Glutamatergic neuron (in vitro differentiated cells): ENCODE data around the gene FAM124A. TPM values are rescaled to one million over a fixed set of nuclear protein-coding genes. Genes with fewer than 3 reads are reported as not detected.

Experiments used
- DNase-seq: peaks from one replicate; pipeline ENCODE4 v3.0.0; 2022
- H3K27ac Mint-ChIP-seq: one replicate; pipeline ENCODE4 v1.8.0; 2020; ENCODE audit warnings: mild to moderate bottlenecking, mixed read lengths, inconsistent platforms; ENCODE audit not compliant: unreplicated experiment
- H3K27me3 Mint-ChIP-seq: one replicate; pipeline ENCODE4 v1.8.0; 2020; ENCODE audit warnings: mild to moderate bottlenecking, moderate library complexity, mixed read lengths, inconsistent platforms; ENCODE audit not compliant: unreplicated experiment
- H3K36me3 Mint-ChIP-seq: one replicate; pipeline ENCODE4 v1.8.0; 2020; ENCODE audit warnings: mild to moderate bottlenecking, mixed read lengths, inconsistent platforms; ENCODE audit not compliant: unreplicated experiment
- H3K4me1 Mint-ChIP-seq: one replicate; pipeline ENCODE4 v1.8.0; 2020; ENCODE audit warnings: mild to moderate bottlenecking, low read depth, mixed read lengths, inconsistent platforms; ENCODE audit not compliant: unreplicated experiment
- H3K4me3 Mint-ChIP-seq: one replicate; pipeline ENCODE4 v1.8.0; 2020; ENCODE audit warnings: mild to moderate bottlenecking, mixed read lengths, inconsistent platforms; ENCODE audit not compliant: unreplicated experiment
- H3K9me3 Mint-ChIP-seq: one replicate; pipeline ENCODE4 v1.8.0; 2020; ENCODE audit warnings: mild to moderate bottlenecking, moderate library complexity, mixed read lengths, inconsistent platforms; ENCODE audit not compliant: unreplicated experiment
- total RNA-seq: library from RNA; stranded (reverse); fragmentation: NEBNext Ultra II Directional; extraction: Animal tissue kit (Norgen Biotek cat#: 25700); gene quantifications from one replicate; pipeline ENCODE4 v1.2.1, GENCODE V29; 2021; ENCODE audit not compliant: unreplicated experiment
- TF ChIP-seq, protein P1 (sequence below): fragments of 200-600 bp; sonication (generic); IDR thresholded peaks from one replicate; pipeline ENCODE4 v1.5.0; 2021; ENCODE audit not compliant: partially characterized antibody, unreplicated experiment

The FAM124A gene
- total RNA-seq, 1 donor from 2014 or later: 3.7 TPM

DNA sequence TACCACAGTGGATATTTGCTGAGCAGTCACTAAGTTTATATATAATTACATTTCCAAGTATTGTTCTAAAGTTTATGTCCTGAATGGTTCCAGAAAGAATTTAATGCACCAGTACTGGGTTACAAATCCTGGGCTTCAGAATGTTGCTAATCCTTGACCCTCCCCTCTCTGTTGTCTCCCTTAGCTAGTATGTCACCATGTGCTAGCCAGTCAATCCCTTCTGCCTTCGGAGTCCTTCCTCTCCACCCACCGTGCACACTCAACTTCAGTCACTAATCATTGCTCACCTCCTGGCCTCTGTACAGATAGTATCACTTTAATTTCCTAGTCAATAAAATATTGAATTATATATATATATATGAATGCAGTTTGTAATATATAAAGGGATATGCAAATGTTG lies 7.5 kb downstream of the FAM124A start:
- peaks cover 5% of the 10 kb centered on the region for H3K36me3 Mint-ChIP-seq
- no peak overlapping the region for H3K4me3 Mint-ChIP-seq
- H3K27me3 Mint-ChIP-seq: peaks cover 2% of the 10 kb centered on the region
- TF ChIP-seq, protein P1, sequence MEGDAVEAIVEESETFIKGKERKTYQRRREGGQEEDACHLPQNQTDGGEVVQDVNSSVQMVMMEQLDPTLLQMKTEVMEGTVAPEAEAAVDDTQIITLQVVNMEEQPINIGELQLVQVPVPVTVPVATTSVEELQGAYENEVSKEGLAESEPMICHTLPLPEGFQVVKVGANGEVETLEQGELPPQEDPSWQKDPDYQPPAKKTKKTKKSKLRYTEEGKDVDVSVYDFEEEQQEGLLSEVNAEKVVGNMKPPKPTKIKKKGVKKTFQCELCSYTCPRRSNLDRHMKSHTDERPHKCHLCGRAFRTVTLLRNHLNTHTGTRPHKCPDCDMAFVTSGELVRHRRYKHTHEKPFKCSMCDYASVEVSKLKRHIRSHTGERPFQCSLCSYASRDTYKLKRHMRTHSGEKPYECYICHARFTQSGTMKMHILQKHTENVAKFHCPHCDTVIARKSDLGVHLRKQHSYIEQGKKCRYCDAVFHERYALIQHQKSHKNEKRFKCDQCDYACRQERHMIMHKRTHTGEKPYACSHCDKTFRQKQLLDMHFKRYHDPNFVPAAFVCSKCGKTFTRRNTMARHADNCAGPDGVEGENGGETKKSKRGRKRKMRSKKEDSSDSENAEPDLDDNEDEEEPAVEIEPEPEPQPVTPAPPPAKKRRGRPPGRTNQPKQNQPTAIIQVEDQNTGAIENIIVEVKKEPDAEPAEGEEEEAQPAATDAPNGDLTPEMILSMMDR: no peak
- H3K27ac Mint-ChIP-seq: no peak overlapping the region
- H3K4me1 Mint-ChIP-seq: peaks cover 6% of the 10 kb centered on the region
- no peak for DNase-seq
- peaks cover 2% of the 10 kb centered on the region for H3K9me3 Mint-ChIP-seq

DNA sequence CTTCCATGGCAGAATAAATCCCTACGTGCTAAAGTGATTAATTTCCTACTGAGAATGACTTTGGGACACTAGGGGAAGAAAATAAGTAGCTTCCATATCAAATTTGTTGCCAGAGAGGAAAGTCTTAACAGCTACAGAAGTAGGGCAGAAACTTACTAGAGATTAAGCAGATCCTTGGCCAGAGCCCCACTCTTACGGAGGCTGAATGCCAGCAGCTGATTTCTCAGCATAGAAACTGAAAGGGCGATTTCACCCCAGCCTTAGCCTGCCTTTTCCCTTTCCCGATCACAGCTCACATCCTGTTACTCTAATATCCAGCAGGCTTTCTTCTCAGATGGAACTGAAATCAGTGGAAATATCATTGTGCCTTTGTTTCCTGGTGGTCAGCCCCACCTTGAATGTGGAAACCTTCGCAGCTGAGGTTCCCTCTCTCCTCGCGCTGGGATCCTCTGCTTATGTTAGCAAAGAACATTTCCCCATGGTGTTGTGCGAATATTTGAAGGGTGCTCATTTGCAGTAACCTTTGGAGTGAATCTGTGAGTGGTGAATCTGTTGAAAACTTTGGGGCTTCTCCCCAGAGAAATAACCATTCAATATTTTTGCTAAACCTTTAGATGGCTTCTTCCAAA lies 8.4 kb downstream of the FAM124A start:
- peaks cover 2% of the 10 kb centered on the region for H3K9me3 Mint-ChIP-seq
- H3K27ac Mint-ChIP-seq: no peak overlapping the region
- H3K4me3 Mint-ChIP-seq: no peak overlapping the region
- H3K36me3 Mint-ChIP-seq: peaks cover 1% of the 10 kb centered on the region
- peaks cover 9% of the 10 kb centered on the region for H3K4me1 Mint-ChIP-seq
- no peak for DNase-seq
- TF ChIP-seq, protein P1: no peak
- H3K27me3 Mint-ChIP-seq: peaks cover 2% of the 10 kb centered on the region

DNA sequence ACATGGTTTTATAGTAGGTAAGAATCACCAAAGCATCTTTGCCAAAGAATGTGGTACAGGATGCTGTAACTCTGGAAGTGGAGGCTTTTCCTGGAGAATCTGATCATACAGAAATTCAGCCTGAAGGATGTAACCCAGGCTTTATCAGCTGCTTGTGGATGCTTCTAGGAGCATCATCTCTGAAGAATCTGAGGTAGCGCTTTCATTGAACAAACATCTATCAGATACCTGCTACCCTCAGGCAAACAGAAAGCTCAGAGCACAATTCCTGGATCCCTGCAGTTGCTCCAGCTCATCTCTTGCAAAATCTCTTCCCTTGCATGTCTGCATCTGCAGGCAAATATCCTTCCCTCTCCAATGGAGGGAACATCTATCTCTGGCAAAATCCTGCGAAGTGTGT lies 9.3 kb downstream of the FAM124A start:
- Mint-ChIP-seq H3K9me3 (peaks cover 3% of the 10 kb centered on the region), H3K4me1 (peaks cover 15% of the 10 kb centered on the region), H3K36me3 (no peaks in the 10 kb centered on the region)

DNA sequence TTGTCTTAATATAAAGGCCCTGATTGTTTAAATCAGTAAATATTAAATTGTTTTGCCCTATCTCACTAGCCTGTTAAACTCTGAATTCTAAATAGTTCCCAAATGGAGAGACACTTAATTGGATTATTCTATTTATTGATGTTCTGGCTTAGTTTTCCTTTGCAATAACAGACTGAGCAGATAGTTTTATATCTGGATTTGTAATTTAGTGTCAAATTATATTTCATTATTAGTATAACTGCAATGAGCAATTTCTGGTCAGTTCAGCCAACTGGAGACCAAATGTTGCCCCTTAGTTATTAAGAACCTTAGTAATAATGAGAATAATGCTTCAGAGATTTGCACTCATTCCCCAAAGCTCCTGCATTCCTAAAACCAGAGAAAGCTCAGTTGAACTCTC lies 10.1 kb downstream of the FAM124A start:
- peaks cover 3% of the 10 kb centered on the region for H3K9me3 Mint-ChIP-seq
- no peak overlapping the region for H3K4me3 Mint-ChIP-seq
- H3K4me1 Mint-ChIP-seq: peaks cover 15% of the 10 kb centered on the region
- no peak for DNase-seq
- TF ChIP-seq, protein P1: no peak
- H3K27ac Mint-ChIP-seq: no peak overlapping the region
- H3K27me3 Mint-ChIP-seq: peaks cover 2% of the 10 kb centered on the region
- H3K36me3 Mint-ChIP-seq: no peaks in the 10 kb centered on the region

More for the DNA sequence above, 9.3 kb downstream of the FAM124A start:
- Mint-ChIP-seq H3K27ac (no peak overlapping the region), H3K27me3 (peaks cover 2% of the 10 kb centered on the region), H3K4me3 (no peak overlapping the region)
- TF ChIP-seq, protein P1: no peak
- no peak for DNase-seq

DNA sequence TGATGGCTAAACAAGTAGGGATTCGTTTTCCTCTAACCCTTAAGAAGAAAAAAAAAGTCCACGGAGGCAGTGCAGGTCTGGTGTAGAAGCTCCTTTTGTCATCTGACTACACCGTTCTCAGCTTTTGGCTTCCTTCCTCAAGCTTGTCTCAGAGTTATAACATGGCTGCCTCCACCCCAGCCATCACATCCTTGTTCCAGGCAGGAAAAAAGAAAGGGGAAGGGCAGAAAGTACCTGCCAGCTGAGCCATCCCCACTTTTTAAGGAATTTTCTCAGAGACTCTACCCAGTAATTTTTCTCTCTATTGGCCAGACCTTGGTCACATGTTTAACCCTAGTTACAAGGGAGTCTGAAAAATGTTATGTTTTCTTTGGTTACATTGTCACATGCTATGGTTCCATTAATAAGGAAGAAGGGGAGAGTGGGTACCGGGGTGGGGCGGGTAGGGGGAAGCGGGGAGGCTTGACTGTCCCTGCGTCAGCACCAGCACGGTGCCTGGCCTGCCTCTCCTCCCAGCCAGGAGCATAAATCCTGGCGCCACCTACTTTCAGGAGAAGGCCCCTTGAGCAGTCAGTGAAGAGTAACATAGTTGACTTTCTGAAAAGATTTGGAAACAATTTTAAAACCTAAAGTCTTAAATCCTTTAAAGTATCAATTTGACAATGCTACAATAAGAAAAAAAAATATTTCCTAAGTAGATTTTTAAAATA lies 11.1 kb downstream of the FAM124A start:
- no peak for DNase-seq
- H3K9me3 Mint-ChIP-seq: peaks cover 3% of the 10 kb centered on the region
- TF ChIP-seq, protein P1: no peak
- peaks cover 15% of the 10 kb centered on the region for H3K4me1 Mint-ChIP-seq
- H3K27ac Mint-ChIP-seq: no peak overlapping the region
- peaks cover 2% of the 10 kb centered on the region for H3K27me3 Mint-ChIP-seq
- H3K4me3 Mint-ChIP-seq: no peak overlapping the region
- H3K36me3 Mint-ChIP-seq: no peaks in the 10 kb centered on the region
